NCI-H146 treated with DMSO at 0.1 percent for 48 hours (cell line): ENCODE results near the gene HNF1A.

Experiments
- DNase-seq: peaks from one replicate; lab custom pipeline; 2025; ENCODE audit not compliant: unreplicated experiment; lab: John Stamatoyannopoulos, UW

The HNF1A gene

GRCh38 chr12:120956579-120957300 lies 21.6 kb upstream of the HNF1A start:
- DNase-seq, result no peak

DNA sequence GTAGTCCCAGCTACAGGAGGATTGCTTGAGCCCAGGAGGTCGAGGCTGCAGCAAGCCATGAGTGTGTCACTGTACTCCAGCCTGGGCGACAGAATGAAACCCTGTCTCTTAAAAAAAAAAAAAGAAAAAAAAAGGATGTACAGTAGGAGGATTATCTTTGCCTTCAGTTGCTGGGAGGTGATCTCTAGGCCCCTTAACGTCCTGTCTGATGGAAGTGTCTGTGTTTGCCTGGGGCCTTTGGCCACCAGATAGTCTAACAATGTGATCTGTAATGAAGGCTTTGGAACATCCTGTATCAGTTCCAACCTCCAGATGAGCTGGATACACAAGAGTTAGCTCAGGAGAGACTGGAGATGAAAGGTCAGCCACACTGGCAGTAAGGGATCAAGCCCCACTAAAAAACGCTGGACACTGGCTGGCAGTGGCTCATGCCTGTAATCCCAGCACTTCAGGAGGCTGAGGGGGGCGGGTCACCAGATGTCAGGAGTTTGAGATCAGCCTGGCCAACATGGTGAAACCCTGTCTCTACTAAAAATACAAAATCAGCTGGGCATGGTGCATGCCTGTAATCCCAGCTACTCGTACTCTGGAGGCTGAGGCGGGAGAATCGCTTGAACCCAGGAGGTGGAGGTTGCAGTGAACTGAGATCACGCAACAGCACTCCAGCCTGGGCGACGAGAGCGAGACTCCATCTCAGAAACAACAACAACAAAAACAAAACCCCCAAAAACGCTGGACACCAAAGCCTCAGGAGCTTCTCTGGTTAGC lies 19.0 kb upstream of the HNF1A start:
- no peak for DNase-seq

- DNase-seq, result no peak
Measured at GRCh38 chr12:120960657-120961056, 17.7 kb upstream of the HNF1A start.

- no peak for DNase-seq
Measured at GRCh38 chr12:120961604-120962531, 16.5 kb upstream of the HNF1A start.

DNA sequence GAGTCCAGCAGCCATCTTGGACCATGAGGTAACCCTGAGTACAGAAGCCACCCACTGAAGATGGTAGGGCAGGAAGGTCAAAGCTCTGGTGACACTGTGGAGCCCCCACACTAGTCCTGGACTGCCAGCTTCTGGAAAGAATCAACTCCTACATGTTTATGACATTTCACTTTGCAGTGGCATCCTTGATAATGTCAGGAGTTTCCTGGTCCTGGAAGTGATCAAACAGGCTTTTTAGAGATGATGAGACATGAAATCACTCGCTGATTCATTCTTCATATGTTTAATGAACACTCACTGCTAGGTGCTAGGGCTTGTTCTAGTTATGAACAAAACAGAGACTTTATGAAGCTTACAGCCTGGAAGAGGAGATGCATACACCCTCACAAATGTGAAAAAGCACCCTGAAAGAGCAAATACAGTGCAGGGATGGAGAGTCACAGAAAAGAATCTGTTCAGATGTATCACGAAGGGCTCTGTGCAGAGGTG lies 15.8 kb upstream of the HNF1A start:
- DNase-seq, result no peak

- no peak for DNase-seq
Measured at GRCh38 chr12:120964298-120964697, 14.0 kb upstream of the HNF1A start.

- DNase-seq, result no peak
Measured at GRCh38 chr12:120965534-120966091, 12.7 kb upstream of the HNF1A start.

GRCh38 chr12:120970310-120970709 lies 8.0 kb upstream of the HNF1A start:
- DNase-seq, result no peak

GRCh38 chr12:120971299-120972180 lies 6.8 kb upstream of the HNF1A start:
- DNase-seq, result peak; percentile 46

DNA sequence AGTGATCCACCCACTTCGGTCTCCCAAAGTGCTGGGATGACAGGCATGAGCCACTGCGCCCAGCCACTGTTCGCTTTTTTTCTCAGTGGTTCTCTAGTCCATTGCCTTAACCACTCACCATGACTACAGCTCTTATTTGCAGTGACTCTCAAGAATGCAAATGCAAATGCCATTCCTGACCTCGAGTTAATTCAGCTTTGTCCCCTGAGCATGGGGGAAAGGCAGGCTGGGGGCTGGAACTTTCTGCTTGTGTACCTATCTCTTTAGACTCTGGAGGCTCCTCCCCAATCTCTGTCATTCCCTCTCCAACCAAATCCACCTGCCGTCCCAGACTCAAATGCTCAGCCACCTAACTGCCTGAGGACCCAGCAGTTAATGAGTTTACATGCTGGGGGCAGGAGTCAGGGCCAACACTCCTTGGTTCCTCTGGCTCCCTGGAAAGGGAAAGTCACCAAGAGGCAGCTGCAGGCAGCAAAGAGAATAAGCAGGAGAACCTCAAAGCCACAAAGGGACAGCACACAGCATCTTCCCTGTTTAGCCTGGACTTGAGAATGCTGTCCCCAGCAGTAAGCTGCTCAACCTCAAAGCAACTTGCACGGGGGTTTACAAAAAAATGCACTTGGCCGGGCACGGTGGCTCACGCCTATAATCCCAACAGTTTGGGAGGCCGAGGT lies 5.3 kb upstream of the HNF1A start:
- DNase-seq, result peak; percentile 73

- no peak for DNase-seq
Measured at GRCh38 chr12:120977531-120978295, 630 bp upstream of the HNF1A start.

DNA sequence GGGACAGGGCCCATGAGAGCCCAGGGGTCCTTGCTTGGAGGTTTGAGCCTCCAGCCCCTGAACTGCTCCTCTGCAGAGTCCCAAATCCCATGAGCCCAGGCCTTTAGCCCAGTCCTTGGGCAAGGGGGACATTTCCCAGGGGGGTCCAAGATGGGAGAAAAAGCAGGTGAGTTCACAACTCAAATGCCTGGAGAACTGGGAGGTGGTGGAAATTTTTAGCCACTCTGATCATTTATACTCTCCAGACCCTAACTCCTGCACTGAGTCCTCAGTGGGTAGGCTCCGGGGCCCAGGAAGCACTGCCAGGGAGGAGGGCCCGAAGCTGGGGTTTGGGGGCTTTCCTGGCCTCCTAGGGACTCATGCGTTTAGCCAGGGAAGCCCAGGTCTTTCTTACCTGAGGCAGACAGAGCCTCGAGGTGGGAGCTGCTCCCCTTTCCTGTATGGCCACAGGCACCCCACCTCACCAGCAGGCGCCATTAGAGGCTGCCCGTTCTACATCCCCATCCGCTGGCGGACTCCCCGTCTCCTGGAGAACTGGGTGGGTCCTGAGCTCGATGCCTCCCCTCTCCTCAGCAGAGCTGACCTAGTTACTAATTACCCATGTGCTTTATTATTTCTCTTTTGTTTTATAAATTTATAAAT lies 998 bp downstream of the HNF1A start:
- no peak for DNase-seq

- no peak for DNase-seq
Measured at GRCh38 chr12:120979862-120980696, 1.7 kb downstream of the HNF1A start.

DNA sequence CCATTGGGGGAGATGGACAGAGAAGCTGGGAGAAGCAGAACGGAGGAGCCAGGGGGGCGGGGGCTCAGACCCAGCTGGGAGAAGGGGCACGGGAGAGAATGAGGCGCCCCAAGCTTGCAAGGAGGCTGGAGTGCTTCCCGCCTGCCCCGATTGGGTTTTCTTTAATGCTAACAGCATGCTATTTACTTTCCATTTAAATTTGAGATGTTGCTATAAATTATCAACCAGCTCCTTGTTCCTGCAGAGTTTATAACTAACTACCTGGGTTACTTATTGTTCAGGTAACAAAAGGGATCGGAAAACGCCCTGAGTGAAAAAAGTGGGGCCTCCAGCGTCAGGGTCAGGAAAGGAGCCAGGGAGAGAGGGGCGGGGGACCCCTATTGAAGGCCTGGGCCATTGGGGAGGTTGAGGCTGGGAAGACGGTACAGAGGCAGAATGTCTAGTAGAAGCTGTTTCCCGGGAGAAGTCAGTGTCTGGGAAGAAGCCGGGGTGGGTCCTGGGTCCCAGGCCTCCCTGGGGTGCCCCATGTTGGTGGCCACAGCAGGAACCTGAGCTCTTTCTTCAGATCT lies 2.5 kb downstream of the HNF1A start:
- DNase-seq, result no peak

DNA sequence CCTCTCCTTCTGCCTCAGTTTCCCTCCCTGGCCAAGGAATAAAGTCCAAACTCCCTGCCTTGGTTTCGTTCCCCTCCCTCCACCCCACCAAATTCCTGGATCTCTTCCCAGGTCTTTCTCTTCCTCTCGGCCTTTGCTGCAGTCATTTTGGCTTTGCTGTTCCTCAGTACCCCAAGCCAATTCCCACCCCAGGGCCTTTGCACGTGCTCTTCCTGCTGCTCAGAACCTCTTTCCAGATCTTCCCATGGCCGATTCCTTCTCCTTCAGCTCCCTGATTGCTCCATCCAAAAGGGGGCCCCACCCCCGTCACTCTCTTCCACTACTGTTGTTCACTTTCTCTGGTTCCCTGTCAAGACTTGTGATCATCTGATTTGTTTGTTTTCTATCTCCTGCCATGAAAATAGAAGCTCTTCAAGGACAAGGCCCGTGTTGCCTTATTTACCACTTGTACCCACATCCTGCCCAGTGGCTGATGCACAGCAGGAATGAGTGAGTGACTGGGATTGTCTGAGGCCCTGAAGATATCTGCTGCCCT lies 3.1 kb downstream of the HNF1A start:
- DNase-seq, result no peak

- no peak for DNase-seq
Measured at GRCh38 chr12:120982659-120983058, 4.3 kb downstream of the HNF1A start.

DNA sequence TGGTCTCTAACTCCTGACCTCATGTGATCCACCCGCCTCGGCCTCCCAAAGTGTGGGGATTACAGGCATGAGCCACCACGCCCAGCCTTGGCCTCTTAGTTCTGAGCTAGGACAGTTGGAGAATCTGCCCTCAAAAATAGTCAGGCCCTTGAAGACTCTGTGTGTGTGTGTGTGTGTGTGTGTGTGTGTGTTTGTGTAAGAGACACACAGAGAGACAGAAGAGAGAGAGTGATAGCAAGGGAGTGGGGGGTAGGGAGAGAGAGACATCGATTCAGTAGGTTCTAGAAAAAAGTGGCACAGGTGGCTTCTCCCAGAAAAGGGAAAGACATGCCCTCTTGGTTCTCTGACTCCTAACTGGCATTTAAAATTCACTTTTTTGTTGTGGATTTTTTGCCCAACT lies 5.4 kb downstream of the HNF1A start:
- DNase-seq, result no peak
